GM12875 (cell line): ENCODE measurements around the gene MAP3K2.

Experiments
- H3K4me3 ChIP-seq: one replicate; pipeline ENCODE4 v1.5.1; 2011; ENCODE audit warnings: low read depth, low read length, control low read depth
- TF ChIP-seq, protein P1 (sequence below): IDR thresholded peaks from 2 replicates; pipeline ENCODE4 v1.5.1; 2011; ENCODE audit warnings: low read depth, mild to moderate bottlenecking, control low read depth, inconsistent platforms, low read length, moderate library complexity, borderline replicate concordance; ENCODE audit not compliant: insufficient read depth

Gene MAP3K2

GRCh38 chr2:127398239-127398590 lies 10.4 kb upstream of the MAP3K2 start:
- no peak overlapping the region for H3K4me3 ChIP-seq
- TF ChIP-seq, protein P1, sequence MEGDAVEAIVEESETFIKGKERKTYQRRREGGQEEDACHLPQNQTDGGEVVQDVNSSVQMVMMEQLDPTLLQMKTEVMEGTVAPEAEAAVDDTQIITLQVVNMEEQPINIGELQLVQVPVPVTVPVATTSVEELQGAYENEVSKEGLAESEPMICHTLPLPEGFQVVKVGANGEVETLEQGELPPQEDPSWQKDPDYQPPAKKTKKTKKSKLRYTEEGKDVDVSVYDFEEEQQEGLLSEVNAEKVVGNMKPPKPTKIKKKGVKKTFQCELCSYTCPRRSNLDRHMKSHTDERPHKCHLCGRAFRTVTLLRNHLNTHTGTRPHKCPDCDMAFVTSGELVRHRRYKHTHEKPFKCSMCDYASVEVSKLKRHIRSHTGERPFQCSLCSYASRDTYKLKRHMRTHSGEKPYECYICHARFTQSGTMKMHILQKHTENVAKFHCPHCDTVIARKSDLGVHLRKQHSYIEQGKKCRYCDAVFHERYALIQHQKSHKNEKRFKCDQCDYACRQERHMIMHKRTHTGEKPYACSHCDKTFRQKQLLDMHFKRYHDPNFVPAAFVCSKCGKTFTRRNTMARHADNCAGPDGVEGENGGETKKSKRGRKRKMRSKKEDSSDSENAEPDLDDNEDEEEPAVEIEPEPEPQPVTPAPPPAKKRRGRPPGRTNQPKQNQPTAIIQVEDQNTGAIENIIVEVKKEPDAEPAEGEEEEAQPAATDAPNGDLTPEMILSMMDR = no peak

DNA sequence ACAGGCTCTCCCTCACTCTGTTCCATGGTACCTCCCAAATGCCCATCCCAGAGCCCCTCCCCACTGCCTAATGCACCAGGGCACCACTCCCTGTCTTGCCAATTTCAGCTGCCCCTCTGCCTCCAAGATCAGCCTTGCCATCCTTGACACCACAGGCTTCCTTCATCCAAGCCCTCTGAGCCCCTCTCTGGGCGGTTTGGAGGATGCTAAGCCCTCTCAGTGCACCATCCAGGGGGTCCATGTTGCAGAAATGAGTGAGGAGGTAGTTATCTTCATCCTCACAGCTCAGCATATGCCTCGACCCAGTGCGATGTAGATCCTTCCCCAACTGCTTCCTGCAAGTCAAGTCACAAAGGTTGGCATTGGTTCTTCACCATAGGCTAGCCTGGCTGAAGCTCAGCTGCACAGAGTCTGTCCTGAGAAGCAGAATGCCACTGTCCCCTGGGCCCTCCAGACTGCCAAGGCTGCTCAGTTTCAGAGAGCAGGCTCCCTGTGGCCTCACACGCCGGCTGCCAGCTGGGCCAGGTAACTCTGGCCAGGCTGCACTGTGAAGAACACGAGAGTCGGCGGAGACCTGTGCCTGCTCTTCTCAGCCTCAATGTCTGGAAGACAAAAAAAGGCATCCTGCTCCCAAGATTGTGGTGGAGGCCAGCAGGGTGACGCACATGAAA lies 9.9 kb upstream of the MAP3K2 start:
- TF ChIP-seq, protein P1 = no peak
- H3K4me3 ChIP-seq = no peak overlapping the region

DNA sequence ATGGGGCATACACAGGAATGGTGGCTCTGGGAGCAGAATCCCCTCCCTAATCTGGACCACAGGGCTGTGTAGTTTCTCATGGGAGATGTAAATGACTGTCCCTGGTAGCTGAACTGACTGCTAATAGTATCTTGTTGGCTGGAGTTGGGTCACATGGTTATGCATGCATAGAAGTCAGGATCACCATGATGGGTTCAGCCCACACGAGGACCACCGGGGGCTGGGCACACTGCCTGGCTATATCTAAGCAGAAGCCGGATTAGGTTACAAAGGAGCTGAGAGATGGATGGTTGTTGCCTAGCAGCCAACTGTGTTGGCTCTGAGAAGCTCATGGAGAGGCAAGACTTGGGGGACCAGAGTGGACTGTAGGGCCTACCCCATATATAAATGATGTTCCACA lies 6.7 kb upstream of the MAP3K2 start:
- TF ChIP-seq, protein P1 = no peak
- no peak overlapping the region for H3K4me3 ChIP-seq

DNA sequence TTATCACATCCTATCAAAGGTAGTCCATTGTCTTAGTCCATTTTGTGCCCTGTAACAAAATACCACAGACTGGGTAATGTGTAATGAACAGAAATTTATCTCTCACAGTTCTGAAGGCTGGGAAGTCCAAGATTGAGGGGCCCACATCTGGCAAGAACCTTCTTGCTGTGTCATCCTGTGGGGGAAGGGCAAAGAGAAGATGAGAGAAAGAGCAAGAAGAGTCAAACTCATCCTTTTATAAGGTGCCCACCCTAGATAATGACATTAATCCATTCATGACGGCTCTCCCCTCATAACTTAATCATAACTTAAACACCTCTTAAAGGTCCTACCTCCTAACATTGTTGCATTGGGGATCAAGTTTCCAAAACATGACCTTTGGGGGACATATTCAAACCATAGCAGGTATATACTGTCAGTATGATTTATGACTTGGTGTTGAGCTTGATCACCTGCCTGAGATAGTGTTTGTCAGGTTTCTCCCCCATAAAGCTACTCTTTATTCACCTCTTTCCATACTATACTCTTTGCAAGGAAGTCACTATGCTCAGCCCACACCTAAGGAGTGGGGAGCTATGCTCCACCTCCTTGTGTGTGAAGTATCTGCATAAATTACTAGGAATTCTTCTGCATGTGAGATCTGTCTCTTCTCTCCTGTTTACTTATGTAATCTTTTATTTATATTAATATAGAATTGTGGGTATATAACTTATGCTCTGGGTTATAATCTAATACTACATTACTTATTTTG lies 5.2 kb upstream of the MAP3K2 start:
- no peak overlapping the region for H3K4me3 ChIP-seq
- TF ChIP-seq, protein P1 = no peak

DNA sequence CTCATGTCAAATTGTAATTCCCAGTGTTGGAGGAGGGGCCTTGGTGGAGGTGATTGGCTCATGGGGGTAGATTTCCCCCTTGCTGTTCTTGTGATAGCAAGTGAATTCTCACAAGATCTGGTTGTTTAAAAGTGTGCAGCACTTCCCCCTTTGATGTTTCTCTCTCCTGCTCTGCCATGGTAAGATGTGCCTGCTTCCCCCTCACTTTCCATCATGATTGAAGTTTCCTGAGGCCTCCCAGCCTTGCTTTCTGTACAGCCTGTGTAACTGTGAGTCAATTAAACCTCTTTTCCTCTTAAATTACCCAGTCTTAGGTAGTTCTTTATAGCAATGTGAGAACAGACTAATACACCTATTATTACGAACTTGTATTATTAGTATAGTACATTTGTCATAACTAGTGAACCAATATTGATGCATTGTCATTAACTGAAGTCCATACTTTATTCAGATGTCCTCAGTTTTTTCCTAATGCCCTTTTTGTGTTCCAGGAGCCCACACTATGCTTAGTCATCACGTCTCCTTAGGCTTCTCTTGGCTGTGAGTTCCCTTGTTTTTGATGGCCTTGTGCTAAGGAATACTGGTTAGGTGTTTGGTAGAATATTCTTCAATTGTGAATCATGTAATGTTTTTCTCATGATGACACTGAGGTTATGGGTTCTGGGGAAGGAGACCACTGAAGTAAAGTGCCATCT lies 4.5 kb upstream of the MAP3K2 start:
- TF ChIP-seq, protein P1 = no peak
- no peak overlapping the region for H3K4me3 ChIP-seq

DNA sequence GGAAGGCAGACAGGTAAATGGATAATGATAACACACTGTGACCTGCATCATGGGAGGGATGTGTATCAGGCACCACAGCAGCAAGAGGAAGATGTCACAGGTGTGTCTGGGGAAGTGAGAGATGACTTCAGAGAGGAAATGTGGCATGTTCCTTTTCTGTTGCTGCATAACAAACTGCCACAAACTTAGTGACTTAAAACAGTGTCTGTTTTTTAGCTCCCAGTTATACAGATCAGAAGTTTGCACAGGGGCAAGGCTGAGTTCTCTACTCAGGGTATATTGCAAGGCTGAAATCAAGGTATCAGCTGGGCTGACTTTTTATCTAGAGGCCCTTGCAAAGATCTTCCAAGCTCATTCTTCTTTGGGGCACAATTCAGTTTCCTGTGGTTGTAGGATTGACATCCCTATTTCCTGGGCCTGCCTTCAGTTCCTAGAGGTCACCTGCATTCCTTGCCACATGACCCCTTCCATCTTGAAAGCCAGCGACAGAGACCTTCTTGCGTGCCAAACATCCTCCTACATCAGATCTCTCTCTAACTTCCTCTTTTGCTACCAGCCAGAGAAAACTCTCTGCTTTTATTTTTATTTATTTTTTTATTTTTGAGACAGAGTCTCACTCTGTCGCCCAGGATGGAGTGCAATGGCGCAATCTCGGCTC lies 2.1 kb upstream of the MAP3K2 start:
- TF ChIP-seq, protein P1 = no peak
- H3K4me3 ChIP-seq = no peak overlapping the region
